Measurements from ENCODE around the gene KIAA1328. TPM values are rescaled to one million over a fixed set of nuclear protein-coding genes. Genes with fewer than 3 reads are reported as not detected.

The KIAA1328 gene
- total RNA-seq, 1 donor from 2014 or later, result 9.2 TPM

- Mint-ChIP-seq H3K4me3 (ENCODE audit: unreplicated experiment) (no peak overlapping the region), H3K4me1 (ENCODE audit: unreplicated experiment) (peaks cover under 1% of the 10 kb centered on the region), H3K36me3 (ENCODE audit: low read depth, unreplicated experiment) (no peaks in the 10 kb centered on the region), H3K9me3 (ENCODE audit: unreplicated experiment) (no peaks in the 10 kb centered on the region), H3K27ac (ENCODE audit: unreplicated experiment) (no peak overlapping the region), H3K27me3 (ENCODE audit: unreplicated experiment) (peaks cover 17% of the 10 kb centered on the region)
- no peak for TF ChIP-seq CTCF (IDR thresholded peaks at IDR 0.05; ENCODE audit: unreplicated experiment)
- DNase-seq (ENCODE audit: low spot score), result no peak
Measured at GRCh38 chr18:37272226-37272625, 443.3 kb downstream of the KIAA1328 start.

- no peak overlapping the region for H3K4me3 Mint-ChIP-seq (ENCODE audit: unreplicated experiment)
- no peaks in the 10 kb centered on the region for H3K36me3 Mint-ChIP-seq (ENCODE audit: low read depth, unreplicated experiment)
- no peak for TF ChIP-seq CTCF (IDR thresholded peaks at IDR 0.05; ENCODE audit: unreplicated experiment)
- no peaks in the 10 kb centered on the region for H3K9me3 Mint-ChIP-seq (ENCODE audit: unreplicated experiment)
- peaks cover 6% of the 10 kb centered on the region for H3K4me1 Mint-ChIP-seq (ENCODE audit: unreplicated experiment)
- peaks cover 14% of the 10 kb centered on the region for H3K27me3 Mint-ChIP-seq (ENCODE audit: unreplicated experiment)
- no peak overlapping the region for H3K27ac Mint-ChIP-seq (ENCODE audit: unreplicated experiment)
- DNase-seq (ENCODE audit: low spot score), result no peak
Measured at GRCh38 chr18:37272841-37273240, 443.9 kb downstream of the KIAA1328 start.

GRCh38 chr18:37274309-37275236 is 445.6 kb downstream of the KIAA1328 start:
- no peaks in the 10 kb centered on the region for H3K36me3 Mint-ChIP-seq (ENCODE audit: low read depth, unreplicated experiment)
- H3K4me1 Mint-ChIP-seq (ENCODE audit: unreplicated experiment), result peaks cover 10% of the 10 kb centered on the region
- H3K4me3 Mint-ChIP-seq (ENCODE audit: unreplicated experiment), result no peak overlapping the region
- H3K27me3 Mint-ChIP-seq (ENCODE audit: unreplicated experiment), result peaks cover 10% of the 10 kb centered on the region
- DNase-seq (ENCODE audit: low spot score), result no peak
- H3K9me3 Mint-ChIP-seq (ENCODE audit: unreplicated experiment), result no peaks in the 10 kb centered on the region
- TF ChIP-seq CTCF (IDR thresholded peaks at IDR 0.05; ENCODE audit: unreplicated experiment), result no peak
- no peak overlapping the region for H3K27ac Mint-ChIP-seq (ENCODE audit: unreplicated experiment)

GRCh38 chr18:37275237-37275741 is 446.4 kb downstream of the KIAA1328 start:
- no peaks in the 10 kb centered on the region for H3K9me3 Mint-ChIP-seq (ENCODE audit: unreplicated experiment)
- TF ChIP-seq CTCF (IDR thresholded peaks at IDR 0.05; ENCODE audit: unreplicated experiment), result no peak
- no peak overlapping the region for H3K27ac Mint-ChIP-seq (ENCODE audit: unreplicated experiment)
- DNase-seq (ENCODE audit: low spot score), result no peak
- H3K27me3 Mint-ChIP-seq (ENCODE audit: unreplicated experiment), result peaks cover 8% of the 10 kb centered on the region
- no peaks in the 10 kb centered on the region for H3K36me3 Mint-ChIP-seq (ENCODE audit: low read depth, unreplicated experiment)
- peaks cover 10% of the 10 kb centered on the region for H3K4me1 Mint-ChIP-seq (ENCODE audit: unreplicated experiment)
- H3K4me3 Mint-ChIP-seq (ENCODE audit: unreplicated experiment), result no peak overlapping the region

Data from endothelial cell (in vitro differentiated cells).